Left hindlimb (tissue), 1 donor: ENCODE measurements around the gene LARP1.

Source experiments
- DNase-seq: peaks from one replicate; pipeline ENCODE4 v3.0.0-alpha.2; 2018

Gene LARP1

DNA sequence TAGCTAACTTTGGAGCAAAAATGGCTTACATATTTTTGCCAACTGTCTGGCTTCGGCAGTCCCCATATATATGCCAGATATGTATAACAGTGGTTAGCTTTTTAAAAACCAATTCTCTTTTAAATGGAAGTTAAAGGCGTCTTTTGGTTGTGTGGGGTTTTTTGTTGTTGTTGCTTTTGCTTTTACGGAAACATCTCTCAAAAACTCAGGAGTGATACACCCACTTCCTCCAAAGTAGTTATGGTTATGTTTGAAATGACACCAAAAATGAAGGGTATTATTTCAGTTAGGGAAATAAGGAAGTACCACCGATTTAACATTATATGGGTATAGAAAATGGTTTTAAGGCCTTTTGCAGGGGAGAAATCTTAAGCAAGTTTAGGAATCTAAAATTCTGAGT, 105.6 kb downstream of the LARP1 start:
- no peak for DNase-seq

GRCh38 chr5:154861946-154862345, 106.8 kb downstream of the LARP1 start:
- no peak for DNase-seq

DNA sequence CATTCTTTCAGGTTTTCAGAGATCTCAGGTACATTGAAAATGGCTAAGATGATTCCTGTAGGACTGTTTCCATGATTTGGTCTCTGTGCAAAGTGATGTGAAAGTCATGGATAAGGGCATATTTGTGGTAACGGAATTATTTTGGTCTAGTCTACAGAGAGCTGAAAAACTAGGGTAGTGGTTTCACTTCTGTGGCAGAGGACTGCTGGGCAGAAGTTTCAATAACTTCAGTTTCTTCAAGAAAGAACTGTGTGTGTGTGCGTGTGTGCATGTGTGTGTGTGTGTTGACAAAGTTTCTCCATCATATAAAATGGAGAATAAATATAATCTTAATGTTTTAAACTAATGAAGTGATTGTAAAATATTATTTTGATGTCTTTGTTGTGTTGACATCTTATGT, 107.6 kb downstream of the LARP1 start:
- DNase-seq, result no peak

GRCh38 chr5:154863291-154864080, 108.3 kb downstream of the LARP1 start:
- DNase-seq, result no peak

GRCh38 chr5:154865466-154866184, 110.4 kb downstream of the LARP1 start:
- DNase-seq, result no peak

DNA sequence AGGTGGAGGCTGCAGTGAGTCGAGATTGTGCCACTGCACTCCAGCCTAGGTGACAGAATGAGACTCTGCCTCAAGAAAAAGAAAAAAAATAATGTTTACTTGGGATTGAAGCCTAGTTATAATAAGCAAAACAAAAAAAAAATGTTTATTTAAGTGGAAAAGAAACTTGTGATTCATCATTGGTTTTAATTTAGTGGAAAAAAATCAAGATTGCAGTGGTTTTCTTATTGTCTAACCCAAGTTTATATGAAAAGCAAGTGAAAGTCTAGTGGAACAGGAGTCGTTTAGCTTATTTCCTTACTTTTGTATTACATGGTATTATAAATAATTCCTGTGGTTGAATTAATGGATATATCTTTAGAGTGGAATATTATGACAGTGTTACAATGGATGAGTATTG, 111.7 kb downstream of the LARP1 start:
- no peak for DNase-seq
